Right atrium auricular region (tissue), 2 donors: Measurements from ENCODE around the gene TMEM132C. TPM values are rescaled to one million over a fixed set of nuclear protein-coding genes. Genes with fewer than 3 reads are reported as not detected.
"Not testable (repeated sequence)": the region's sequence is repeated elsewhere in the genome, so short reads cannot be mapped to it uniquely, and the experiment has no call there.

Experiments
- DNase-seq: peaks from one replicate; pipeline ENCODE4 v3.0.0-alpha.2; 2019; ENCODE audit warnings: low spot score
- H3K27ac ChIP-seq, 2 donors: fragments of 200-600 bp; sonication (generic); 1 replicate in 1 of 2; 2 replicates in 1 of 2; pipeline ENCODE4 v1.5.1; 2016 to 2019
- H3K27me3 ChIP-seq, 2 donors: fragments of 200-600 bp; sonication (generic); one replicate each; pipeline versions ENCODE4 v1.5.1 to v1.6.0; 2017 to 2019
- H3K36me3 ChIP-seq: fragments of 200-600 bp; sonication (generic); one replicate; pipeline ENCODE4 v1.5.1; 2016
- H3K4me1 ChIP-seq, 2 donors: fragments of 200-600 bp; sonication (generic); one replicate each; pipeline versions ENCODE4 v1.5.1 to v1.6.0; 2017 to 2019
- H3K4me3 ChIP-seq, 2 donors: fragments of 200-600 bp; sonication (generic); 1 replicate in 1 of 2; 2 replicates in 1 of 2; pipeline ENCODE4 v1.5.1; 2017 to 2019; ENCODE audit warnings: mild to moderate bottlenecking in 1 of 2, moderate library complexity in 1 of 2
- H3K9me3 ChIP-seq, 2 donors: fragments of 200-600 bp; sonication (generic); one replicate each; pipeline ENCODE4 v1.5.1; 2019
- total RNA-seq, 2 donors: library from RNA; depleted of rRNA; stranded (reverse); fragments of >200 nt; gene quantifications; one replicate each; pipeline ENCODE4 v1.1.0, GENCODE V29; 2016
- TF ChIP-seq, protein P1 (sequence below), 2 donors: fragments of 200-600 bp; sonication (generic); IDR thresholded peaks; one replicate each; pipeline ENCODE4 v1.5.1; 2019; ENCODE audit warnings: antibody characterized with exemption in 2 of 2

Gene TMEM132C
- total RNA-seq, 2 donors from 2014 or later = 5.3 to 10.5 TPM

GRCh38 chr12:128600886-128601285 is 333.9 kb downstream of the TMEM132C start:
- DNase-seq = no peak
- Histone ChIP-seq H3K4me3 (no peak overlapping the region), H3K9me3 (no peaks in the 10 kb centered on the region), H3K36me3 (no peaks in the 10 kb centered on the region), H3K27me3 (no peaks in the 10 kb centered on the region), H3K27ac (no peak overlapping the region), H3K4me1 (no peaks in the 10 kb centered on the region)
- TF ChIP-seq, protein P1, sequence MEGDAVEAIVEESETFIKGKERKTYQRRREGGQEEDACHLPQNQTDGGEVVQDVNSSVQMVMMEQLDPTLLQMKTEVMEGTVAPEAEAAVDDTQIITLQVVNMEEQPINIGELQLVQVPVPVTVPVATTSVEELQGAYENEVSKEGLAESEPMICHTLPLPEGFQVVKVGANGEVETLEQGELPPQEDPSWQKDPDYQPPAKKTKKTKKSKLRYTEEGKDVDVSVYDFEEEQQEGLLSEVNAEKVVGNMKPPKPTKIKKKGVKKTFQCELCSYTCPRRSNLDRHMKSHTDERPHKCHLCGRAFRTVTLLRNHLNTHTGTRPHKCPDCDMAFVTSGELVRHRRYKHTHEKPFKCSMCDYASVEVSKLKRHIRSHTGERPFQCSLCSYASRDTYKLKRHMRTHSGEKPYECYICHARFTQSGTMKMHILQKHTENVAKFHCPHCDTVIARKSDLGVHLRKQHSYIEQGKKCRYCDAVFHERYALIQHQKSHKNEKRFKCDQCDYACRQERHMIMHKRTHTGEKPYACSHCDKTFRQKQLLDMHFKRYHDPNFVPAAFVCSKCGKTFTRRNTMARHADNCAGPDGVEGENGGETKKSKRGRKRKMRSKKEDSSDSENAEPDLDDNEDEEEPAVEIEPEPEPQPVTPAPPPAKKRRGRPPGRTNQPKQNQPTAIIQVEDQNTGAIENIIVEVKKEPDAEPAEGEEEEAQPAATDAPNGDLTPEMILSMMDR (IDR thresholded peaks at IDR 0.05) = no peak

DNA sequence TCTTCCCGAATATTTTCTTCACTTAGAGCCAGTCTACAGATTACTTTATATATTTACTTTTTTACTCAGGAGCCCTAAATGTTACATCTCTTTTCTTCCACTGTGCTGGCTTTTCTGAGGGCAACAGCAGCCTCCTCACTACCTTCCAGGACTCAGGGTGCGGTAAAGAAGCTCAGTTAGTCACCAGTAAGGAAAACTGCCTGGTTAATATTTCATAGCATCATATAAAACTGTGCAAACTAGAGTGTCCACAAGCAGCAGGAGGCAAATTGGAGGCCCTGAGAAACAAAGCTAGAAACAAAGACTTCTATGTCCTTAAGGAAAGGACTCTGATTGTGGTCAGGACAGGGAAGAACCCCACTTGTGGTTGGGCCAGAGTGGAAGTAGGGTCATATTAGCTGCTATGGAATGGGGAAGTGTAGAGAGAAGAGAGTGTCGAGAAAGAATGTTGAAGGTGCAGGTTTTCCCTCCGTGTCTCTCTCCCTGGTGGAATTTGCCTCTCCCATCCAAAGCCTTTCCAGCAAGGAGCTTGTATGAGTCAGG is 336.7 kb downstream of the TMEM132C start:
- TF ChIP-seq, protein P1 (IDR thresholded peaks at IDR 0.05) = no peak
- Histone ChIP-seq H3K4me3 (no peak overlapping the region), H3K27ac (no peak overlapping the region), H3K27me3 (no peaks in the 10 kb centered on the region), H3K9me3 (no peaks in the 10 kb centered on the region), H3K4me1 (no peaks in the 10 kb centered on the region), H3K36me3 (no peaks in the 10 kb centered on the region)
- DNase-seq = no peak

DNA sequence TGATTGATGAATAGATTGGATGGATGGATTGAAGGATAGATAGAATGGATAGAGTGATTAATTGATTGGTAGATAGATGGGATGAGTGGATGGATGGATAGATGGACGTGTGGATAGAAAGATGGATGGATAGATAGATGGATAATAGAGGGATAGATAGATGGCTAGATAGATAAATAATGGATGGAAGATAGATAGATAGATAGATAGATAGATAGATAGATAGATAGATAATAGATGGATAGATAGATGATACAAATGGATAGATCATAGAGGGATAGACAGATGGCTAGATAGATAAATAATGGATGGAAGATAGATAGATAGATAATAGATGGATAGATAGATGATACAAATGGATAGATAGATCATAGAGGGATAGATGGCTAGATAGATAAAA is 337.2 kb downstream of the TMEM132C start:
- not testable (repeated sequence) for H3K36me3 ChIP-seq, H3K27me3 ChIP-seq, H3K4me1 ChIP-seq, DNase-seq, H3K4me3 ChIP-seq, H3K9me3 ChIP-seq, H3K27ac ChIP-seq

- no peak overlapping the region for H3K4me3 ChIP-seq
- H3K36me3 ChIP-seq = no peaks in the 10 kb centered on the region
- no peaks in the 10 kb centered on the region for H3K4me1 ChIP-seq
- DNase-seq = no peak
- H3K27ac ChIP-seq = no peak overlapping the region
- TF ChIP-seq, protein P1 (IDR thresholded peaks at IDR 0.05) = no peak
- no peaks in the 10 kb centered on the region for H3K9me3 ChIP-seq
- no peaks in the 10 kb centered on the region for H3K27me3 ChIP-seq
Measured at GRCh38 chr12:128606051-128606450, 339.1 kb downstream of the TMEM132C start.

- Histone ChIP-seq H3K36me3 (no peaks in the 10 kb centered on the region), H3K4me3 (no peak overlapping the region), H3K9me3 (no peaks in the 10 kb centered on the region), H3K27ac (no peak overlapping the region), H3K27me3 (no peaks in the 10 kb centered on the region), H3K4me1 (no peaks in the 10 kb centered on the region)
- no peak for DNase-seq
- TF ChIP-seq, protein P1 (IDR thresholded peaks at IDR 0.05) = no peak
Measured at GRCh38 chr12:128606538-128606937, 339.6 kb downstream of the TMEM132C start.

- no peak for DNase-seq
- Histone ChIP-seq H3K4me1 (no peaks in the 10 kb centered on the region), H3K4me3 (no peak overlapping the region), H3K27me3 (no peaks in the 10 kb centered on the region), H3K27ac (no peak overlapping the region), H3K9me3 (no peaks in the 10 kb centered on the region), H3K36me3 (no peaks in the 10 kb centered on the region)
- TF ChIP-seq, protein P1 (IDR thresholded peaks at IDR 0.05) = no peak
Measured at GRCh38 chr12:128606970-128607369, 340.0 kb downstream of the TMEM132C start.
